DMS79 treated with DMSO at 0.1 percent for 48 hours (cell line): Measurements from ENCODE around the gene PRICKLE4.
"Not testable (repeated sequence)": the region's sequence is repeated elsewhere in the genome, so short reads cannot be mapped to it uniquely, and the experiment has no call there.

ENCODE experiments used
- DNase-seq: peaks from one replicate; lab custom pipeline; 2025; lab: John Stamatoyannopoulos, UW

PRICKLE4 gene

DNA sequence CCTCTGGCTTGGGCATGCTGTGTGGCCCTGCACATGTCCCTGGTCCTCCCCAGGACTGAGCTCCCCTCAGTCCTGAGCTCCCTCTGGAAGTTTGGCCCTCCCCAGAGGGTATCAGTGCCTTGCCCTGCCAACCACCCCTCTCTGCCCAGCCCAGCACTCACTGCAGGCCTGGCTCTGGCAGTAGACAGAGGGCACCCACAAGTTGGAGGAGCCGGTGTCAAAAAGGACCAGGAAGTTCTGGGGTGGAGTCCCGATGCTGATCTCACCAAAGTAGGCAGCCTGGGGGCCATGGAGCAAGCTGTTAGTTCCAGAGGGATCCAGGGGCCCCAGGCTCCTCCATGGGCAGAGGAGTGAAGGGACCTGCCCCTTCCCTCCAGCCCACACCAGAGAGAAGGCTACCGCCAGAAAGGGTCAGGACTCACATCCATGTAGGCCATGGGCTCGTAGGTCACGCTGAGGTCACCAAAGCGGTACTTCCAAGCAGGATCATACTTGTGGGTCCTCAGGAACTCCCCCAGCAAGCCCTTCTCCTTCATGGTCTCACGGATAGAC, 36.3 kb upstream of the PRICKLE4 start:
- DNase-seq, result no peak

DNA sequence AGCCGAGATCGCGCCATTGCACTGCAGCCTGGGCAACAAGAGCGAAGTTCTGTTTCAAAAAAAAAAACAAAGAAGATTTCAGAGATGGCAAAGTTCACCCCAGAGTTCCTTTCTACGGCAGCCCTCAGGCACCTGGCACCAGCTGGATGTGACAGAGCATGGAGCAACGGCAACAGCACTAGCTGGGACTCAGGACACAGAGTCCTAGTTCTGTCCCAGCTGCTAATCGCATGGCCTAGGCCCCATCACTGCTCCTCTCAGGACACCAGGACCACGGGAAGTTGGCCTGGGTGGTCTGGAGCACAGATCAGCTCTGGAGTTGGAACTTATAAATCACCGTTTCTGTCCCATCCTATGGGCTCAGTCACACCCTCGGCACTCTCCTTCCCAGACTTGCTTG, 34.5 kb upstream of the PRICKLE4 start:
- DNase-seq, result no peak

DNA sequence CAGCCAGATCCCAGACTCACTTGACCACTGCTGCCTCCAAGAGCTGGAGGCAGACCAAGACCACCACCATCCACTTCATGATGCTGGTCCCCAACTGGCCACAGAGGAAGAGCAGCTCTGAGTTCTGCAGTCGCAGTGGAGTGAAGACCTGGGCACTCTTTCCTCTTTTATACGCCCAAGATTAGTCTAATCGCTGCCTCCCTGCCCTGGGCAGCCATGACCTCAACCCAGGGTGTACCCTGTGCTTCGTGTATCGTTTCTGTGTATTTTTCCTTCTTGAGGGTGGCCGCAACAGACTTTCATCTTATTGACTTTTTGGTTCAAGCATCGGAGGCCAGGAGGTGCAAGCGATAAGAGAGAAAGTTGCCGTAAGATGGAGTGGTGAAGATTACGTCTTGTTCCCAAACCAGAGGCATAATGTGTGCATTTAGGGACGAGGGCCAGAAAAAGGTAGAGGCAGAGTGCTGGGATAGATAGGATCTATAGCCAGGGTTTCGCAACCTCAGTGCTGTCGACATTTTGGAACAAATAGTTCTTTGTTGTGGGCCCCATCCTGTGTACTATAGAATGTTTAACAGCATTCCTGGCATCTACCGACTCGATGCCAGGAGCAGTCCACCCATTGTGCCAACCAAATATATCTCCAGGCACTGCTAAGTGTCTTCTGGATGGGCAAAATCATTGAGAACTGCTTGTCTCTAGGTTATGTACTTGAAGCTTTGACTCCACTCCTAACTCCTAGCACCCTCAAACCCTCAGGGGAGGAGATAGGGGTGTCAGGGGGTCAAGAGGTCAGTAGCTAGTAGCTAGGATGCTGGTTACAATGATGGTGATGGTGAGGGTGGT, 33.1 kb upstream of the PRICKLE4 start, which contains the start of gene PGC:
Gene PGC, minus strand, starts transcription at position 142 of the 846 bp plus-strand sequence. Its CDS starts 63 bp downstream, at position 79.
- no peak for DNase-seq

DNA sequence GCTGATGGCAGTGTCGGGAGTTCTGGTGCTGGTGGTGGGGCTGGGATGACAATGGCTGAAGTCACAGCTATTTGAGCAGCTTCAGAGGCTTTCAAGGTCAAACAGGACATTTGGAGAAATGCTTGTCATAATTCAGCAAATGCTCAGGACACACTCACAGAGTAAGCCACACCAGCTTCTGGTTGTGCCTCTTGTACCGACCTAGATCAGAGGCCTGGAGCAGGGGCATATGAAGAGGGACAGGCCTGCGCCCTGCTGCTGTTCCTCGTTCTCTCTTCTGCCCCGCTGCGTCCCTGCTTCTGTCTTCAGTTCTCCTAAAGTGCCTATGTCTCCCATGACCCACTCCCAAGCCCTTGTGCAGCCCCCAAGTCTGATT, 32.5 kb upstream of the PRICKLE4 start:
- DNase-seq, result no peak

DNA sequence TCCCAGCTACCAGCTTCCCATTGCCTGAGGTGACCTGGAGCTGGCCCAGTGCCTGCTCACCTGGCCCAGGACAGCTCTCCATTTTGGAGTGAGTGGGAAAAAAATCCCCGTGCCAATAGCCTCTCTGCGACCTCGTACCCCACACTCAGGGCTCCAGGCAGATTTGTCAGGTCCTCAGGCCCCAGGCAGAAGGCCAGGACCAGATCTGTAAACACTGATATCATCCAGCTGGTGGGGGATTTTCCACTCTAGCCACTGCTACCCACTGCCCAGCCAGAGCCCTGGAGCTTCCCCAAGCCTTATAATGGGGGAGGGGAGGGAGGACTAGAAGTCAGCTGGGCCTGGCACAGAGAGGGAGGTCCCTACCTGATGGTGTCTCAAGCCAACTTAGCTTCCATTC, 32.0 kb upstream of the PRICKLE4 start:
- no peak for DNase-seq

DNA sequence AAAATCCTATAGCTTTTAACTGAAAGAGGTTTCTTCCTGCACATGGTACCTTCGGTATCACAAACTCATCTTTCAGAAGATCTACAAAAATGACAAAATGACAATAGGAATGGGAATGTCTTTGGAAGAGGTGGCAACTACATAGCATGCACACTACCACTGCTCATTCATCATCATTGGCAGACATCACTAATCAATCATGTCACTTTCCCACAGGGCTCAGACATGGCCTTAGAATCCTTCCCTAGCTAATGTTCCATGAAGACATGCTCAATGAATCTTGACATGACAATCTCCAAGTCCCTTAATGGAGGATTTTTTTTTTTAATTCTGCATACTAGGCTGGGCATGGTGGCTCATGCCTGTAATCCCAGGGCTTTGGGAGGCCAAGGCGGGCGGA, 30.2 kb upstream of the PRICKLE4 start:
- DNase-seq, result no peak

DNA sequence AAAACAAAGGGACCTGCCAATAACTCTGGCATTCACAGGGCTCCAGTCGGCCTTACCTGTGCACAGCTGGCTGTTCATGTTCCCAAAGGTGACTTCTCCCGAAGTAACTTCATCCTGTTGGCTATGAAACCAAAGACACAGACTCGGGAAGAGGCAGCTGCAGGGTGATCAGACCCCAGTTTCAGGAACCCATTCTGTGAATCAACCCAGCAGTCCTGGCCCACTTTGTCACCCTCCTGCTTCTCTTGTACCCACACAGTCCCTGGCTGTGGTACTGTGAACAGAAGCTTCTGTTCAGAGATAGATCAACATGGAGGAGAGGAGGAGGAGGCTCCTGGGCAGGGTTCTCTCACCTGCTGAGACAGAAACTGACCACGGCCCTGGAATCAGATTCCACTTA, 24.7 kb upstream of the PRICKLE4 start:
- DNase-seq, result no peak

DNA sequence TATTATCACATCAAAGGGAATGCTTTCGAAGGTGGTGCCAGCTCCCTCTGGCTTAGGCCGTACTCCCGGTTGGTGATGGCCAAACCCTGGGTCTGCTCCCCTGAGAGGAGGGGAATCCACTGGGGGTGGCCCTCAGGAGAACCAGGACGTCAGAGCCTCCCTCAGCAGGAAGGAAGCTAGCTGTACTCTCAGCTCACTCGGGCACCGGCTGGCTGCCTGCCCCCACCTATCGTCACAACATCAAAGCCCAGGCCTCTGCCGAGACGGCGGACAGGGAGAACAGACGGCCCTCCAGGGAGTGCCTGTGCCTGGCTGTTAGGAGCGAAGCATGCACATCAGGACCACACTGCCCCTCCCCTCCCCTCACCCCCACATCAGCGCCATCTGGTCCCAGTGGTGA, 24.2 kb upstream of the PRICKLE4 start:
- no peak for DNase-seq

DNA sequence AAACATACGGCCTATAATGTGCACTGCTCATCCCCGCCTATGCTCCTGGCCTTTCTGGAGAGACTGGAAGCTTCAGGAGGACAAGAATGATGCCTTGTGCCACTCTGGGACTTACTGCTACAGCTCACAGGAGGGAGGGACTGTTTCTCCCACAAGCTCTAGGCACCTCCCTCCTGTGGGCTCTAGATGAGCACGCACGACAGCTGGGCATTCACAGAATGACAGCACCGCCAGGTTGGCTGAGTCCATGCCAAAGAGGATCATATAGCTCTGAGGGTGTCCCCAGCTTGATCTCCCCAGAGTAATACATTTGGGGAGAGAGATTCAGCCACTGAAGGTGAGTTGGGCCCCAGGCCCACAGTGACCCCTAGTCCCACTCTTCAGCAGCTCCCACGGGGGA, 23.3 kb upstream of the PRICKLE4 start:
- no peak for DNase-seq

DNA sequence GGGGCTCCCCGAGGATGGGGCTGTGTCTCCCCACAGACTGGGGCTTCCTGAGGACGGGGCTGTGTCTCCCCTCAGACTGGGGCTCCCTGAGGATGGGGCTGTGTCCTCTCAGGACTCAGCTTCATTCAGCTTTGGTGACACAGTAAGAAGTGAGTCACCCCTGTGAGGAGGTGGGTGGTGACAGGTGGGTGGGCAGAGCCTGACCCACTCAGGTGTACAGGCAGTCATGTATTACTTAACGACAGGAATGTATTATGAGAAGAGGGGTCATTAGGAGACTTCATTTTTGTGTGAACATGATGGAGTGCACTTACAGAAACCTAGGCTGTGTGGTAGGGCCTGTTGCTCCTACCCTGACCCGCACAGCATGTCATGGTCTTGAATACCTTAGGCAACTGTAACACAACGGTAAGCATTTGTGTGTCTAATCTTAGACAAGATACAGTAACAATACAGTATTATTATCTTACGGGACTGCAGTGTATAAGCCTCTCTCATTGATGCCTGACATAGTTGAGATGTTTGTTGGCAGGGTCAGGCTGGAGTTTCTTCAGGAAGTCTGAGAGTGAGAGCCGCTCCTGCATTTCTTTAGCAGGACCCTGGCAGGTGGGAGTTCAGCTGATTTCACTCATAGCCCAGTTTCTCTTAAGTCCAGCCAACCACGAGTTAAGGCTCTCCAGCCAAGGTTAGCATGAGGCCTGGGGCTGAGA, 22.5 kb upstream of the PRICKLE4 start:
- DNase-seq, result no peak

DNA sequence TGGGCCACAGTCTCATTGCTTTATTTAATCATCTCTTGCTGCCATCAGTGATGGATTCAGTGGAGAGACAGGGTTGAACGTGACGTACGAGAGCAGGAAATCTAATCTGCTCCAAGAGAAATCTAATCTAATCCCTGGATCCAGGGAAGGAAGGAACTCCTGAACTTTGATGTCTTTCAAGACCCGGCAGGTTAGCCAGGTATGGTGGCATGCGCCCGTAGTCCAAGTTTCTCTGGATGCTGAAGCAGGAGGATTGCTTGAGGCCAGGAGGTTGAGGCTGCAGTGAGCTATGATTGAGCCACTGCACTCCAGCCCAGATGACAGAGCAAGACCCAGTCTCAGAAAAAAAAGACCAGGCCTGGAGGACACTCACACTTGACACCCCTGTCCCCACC, 21.9 kb upstream of the PRICKLE4 start:
- DNase-seq, result no peak

DNA sequence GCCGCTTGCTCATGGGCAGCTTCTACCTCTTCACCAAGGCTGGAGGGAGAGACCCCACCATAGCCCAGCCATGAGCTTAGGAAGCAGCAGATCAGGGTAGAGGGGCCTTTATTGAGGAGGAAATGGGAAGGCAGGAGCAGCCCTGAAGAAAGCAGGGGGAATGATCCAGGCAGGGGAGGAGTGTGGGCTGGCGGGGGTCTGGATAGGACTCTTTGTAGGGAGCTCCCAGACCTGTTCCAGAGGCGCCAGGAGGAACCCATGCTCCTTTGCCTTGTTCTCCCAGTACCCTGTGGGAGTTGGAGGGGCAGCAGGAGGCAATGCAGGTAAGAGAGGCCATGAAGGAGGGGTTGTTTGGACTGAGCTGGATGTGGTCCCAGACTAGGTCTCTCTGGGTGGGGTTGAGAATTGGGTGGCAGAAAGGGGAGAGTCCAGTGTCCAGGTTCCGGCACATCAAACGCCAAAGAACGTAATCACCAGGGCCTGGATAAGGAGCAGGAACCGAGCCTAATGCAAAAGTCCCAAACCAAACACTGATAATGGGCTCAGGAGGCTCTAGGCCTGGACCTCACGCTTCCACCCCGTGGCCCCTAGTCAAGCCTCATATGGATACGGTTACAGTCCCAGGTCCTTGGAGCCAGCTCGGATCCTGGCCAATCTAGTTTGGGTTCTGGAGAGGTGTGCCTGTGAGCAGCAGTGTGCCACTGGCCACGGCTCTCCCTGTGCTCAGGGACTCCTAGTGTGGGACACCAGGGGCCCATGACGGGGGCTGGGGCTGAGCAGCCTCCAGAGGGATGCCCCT, 21.3 kb upstream of the PRICKLE4 start:
- DNase-seq, result no peak

DNA sequence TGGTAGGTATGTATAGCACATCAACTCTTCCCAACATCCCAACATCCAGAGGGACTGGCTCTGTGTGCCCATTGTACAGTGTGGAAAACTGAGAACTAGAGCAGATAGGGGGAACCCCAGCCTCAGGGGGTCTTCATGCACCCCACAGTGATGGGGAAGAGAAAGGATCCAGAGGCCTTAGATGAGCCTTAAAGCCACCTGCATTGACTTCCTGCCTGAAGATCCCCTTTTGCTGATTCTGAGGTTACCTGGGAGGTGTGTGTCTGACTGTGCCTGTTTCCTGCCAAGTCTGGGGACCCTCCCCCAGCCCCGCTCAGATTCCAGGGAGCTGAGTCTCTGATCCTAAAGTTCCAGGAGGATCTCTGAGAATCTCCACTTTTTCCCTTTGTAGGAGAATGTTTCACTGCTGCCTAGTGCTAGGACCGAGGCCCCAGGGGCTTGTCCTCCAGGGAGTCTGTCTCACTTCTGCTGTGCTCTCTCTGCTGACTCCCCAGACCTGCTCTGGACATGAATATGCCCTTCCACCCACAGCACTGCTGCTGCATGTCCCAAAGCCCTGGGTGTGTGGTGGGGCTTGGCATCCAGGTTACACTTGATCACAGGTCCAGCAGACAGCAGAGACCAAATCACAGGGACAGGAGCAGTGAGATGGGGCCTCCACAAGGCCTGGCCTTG, 20.5 kb upstream of the PRICKLE4 start:
- no peak for DNase-seq

DNA sequence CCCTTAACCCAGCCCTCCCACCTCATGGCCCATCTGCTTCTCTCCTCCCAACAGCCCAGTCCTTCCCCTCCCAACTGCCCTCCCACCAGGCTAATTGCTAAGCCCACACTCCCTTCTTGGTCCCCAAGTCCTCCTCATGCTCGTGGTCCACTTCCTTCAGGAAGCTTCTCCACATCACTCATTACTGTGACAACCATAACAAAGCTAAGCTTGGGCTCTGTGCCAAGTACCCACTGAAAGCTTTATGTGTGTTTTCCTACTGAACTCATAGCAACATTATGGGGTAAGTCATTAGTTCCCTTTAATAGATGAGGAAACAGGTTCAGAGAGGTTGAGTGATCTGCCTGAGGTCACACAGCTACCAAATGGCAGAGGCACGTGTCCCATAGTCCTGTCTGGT, 17.1 kb upstream of the PRICKLE4 start:
- no peak for DNase-seq

DNA sequence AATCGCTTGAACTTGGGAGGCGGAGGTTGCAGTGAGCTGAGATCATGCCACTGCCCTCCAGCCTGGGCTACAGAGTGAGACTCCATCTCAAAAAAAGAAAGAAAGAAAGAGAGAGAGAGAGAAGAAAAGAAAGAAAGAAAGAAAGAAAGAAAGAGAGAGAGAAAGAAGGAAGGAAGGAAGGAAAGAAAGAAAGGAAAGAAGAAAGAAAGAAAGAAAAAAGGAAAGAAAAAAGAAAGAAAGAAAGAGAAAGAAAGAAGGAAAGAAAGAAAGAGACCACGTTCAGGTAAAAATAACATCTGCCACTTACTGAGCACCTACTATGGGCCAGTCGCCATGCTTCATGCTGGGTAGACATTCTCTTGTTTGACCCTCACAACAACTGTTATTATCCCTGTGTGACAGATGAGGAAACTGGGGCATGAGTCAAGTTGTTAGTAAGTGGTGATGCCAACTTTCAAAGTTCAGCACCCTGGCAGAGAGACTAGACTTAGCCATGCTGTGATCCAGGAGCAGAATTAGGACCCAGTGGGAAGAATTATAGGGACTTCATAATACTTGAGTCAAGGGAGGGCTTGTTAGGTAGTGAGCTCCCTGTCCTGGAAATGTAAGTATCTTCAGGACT, 14.4 kb upstream of the PRICKLE4 start:
- not testable (repeated sequence) for DNase-seq

DNA sequence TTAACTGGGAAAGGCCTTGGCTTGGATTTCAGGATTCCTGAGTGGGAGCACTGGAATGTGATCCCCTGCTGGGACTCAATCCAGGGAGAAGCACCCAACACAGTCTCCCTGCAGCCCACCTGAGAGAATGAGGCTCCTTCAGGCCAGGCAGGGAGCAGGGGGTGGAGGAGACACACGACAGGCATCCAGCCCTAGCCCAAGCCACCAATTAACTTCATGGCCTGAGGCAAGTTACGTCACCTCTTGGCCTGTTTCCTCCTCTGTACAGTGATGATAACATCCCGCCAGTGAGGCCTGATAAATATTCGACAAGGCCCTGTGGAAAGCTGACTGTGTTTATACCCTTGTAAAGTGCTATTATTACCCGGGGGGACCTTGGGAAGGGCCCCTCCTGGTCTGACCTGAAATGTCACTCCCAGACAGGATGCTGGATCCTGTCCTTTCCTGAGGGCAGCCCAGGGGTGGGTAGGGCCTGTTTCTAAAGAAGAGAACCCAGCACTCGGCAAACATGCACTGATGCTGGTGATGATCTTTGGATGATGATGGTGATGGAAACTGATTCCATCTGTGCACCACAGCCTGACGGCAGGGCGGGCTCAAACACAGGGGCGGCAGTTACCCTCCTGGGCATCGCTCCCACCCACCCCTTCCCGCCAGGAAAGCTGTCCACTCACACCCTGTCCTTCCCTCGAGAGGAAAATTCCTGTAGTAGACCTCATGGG, 13.3 kb upstream of the PRICKLE4 start:
- no peak for DNase-seq

DNA sequence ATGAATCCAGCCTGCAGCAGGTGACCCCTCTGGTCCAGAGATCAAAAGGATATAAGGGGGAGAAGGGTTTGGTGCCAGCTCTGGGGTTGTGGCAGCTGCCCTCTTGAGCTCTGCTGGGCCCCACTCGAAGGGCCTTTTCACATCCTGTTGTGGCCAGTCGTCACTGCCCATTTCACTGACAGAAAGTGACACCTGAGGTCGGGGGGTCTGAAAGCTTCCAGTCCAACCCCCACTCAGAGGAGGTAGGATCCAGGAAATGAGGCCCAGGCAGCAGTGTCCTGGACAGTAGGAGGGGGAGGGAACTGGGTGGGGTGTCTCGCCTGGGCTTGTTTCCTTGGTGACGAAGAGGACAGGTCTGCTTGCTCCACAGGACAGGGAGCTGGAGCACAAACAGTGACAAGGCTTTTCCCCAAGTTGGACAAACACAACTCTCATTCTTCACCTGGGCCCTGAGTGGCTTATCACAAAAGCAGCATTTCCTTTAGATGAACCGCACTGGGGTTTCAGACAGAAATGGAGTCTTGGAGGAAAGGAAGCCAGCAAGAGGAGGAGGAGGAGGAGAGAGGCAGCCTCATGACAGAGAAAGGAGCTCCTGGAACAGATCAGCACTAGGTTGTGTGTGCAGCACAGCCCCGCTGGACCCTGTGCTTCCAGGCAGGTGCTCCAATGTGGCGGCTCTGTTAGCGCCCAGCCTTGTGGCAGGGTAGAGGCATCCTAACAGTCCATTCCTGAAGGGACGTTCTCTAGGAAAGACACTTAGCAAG, 11.9 kb upstream of the PRICKLE4 start:
- no peak for DNase-seq

DNA sequence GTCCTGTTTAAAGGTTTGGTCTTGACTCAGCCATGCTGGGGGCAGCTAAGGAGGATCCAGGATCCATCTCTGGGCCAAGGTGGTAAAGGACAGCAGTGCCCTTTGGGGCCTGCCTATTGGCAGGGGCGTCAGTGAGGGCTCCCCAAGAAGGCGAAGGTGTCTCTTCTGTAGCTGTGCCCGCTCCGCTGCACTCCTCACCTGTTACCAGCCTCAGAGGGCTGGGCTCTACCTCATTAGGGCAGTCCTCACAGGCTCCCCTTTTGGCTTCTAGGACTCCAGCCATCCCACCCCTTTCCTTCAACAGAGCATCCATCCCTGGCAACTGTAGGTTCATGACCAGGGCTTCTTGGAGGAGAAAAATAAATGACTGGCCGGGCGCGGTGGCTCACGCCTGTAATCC, 11.2 kb upstream of the PRICKLE4 start:
- no peak for DNase-seq

DNA sequence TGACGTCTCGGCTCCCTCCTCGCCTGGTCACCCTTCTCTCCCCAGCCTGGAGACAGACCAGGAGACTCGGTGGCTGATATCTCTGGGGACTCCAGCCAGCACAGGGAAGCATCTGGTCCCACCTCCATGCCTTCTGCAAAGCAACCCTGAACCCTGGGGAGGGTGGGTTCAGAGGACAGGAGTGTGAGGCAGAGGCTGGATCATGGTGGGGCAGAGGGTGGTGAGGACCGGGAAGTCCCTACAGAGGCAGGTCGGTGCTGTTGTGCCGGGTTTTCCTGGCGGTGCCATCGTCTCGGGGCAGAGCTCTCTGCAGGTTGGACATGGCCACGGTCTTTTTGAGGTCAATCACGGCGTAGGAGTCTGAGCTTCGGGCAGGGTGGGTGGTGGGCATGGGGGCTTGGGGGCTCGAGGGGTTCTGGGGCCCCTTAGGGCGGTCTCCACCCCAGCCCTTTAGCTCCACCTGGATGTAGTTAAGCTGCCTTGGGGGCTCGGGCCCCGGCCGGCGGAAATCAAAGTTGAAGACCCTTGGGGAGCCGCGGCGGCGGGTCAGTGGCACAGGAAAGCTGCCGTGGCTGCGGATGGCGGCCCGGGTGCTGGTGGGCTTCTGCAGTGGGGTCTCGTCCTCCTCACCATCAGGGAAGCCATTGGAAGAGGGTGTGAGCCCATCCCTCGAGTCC, 10.1 kb upstream of the PRICKLE4 start:
- no peak for DNase-seq
